A549 (cell line): Measurements from ENCODE around the gene SCYL1. TPM values are rescaled to one million over a fixed set of nuclear protein-coding genes. Genes with fewer than 3 reads are reported as not detected.

ENCODE experiments used
- ATAC-seq, 2 experiments: fragments of 200-7000 bp in 1 of 2; fragments of >200 bp in 1 of 2; cut with Nextera tagmentation in 1 of 2; cut with Tn5 transposase in 1 of 2; 3 replicates each; pipeline versions ENCODE4 v1.8.0 to v1.9.1; 2018 to 2020; ENCODE audit warnings: mild to moderate bottlenecking in 1 of 2, moderate library complexity in 1 of 2
- CTCF ChIA-PET: fragments of 300-600 bp; sonication (Branson Sonifier 250); formaldehyde crosslinking; extraction: SDS; loops from one replicate; lab custom pipeline; 2021; ENCODE audit warnings: antibody characterized with exemption, inconsistent platforms; lab: Yijun Ruan, JAX
- POLR2A ChIA-PET: fragments of 350-600 bp; formaldehyde crosslinking; extraction: SDS; loops from one replicate; lab custom pipeline; 2021; ENCODE audit warnings: antibody characterized with exemption, inconsistent platforms; lab: Yijun Ruan, JAX
- DNase-seq, 2 experiments: peaks; one replicate each; pipeline versions ENCODE4 v3.0.0 to v3.0.0-alpha.2; 2011 to 2016; ENCODE audit warnings: low read depth in 1 of 2, low spot score in 1 of 2
- FAIRE-seq: peaks from 2 replicates; lab custom pipeline; 2011; peaks lifted over from hg19 to GRCh38; lab: Jason Lieb, UNC
- H3K27ac ChIP-seq, 2 experiments: fragments of >200 bp; sonication (Bioruptor Twin); formaldehyde crosslinking; 3 replicates each; pipeline ENCODE4 v1.5.1; 2016 to 2017
- H3K4me1 ChIP-seq: fragments of >200 bp; sonication (Bioruptor Twin); formaldehyde crosslinking; 3 replicates; pipeline ENCODE4 v1.6.1; 2016
- H3K4me2 ChIP-seq: fragments of >200 bp; sonication (Bioruptor Twin); formaldehyde crosslinking; 3 replicates; pipeline ENCODE4 v1.6.1; 2016
- H3K4me3 ChIP-seq: fragments of >200 bp; sonication (Bioruptor Twin); formaldehyde crosslinking; 3 replicates; pipeline ENCODE4 v1.5.1; 2016
- H3K9me3 ChIP-seq: fragments of >200 bp; sonication (Bioruptor Twin); formaldehyde crosslinking; 3 replicates; pipeline ENCODE4 v1.6.1; 2016
- ATOH8 ChIP-seq: fragments of 250-450 bp; sonication (Bioruptor Pico); IDR thresholded peaks from 2 replicates; pipeline ENCODE4 v1.5.0; 2020; ENCODE audit warnings: low read depth, mild to moderate bottlenecking, moderate library complexity
- BHLHE40 ChIP-seq: IDR thresholded peaks from 2 replicates; pipeline ENCODE4 v1.6.1; 2012; ENCODE audit warnings: low read depth, low read length, inconsistent platforms
- CBX2 ChIP-seq: fragments of 200-600 bp; sonication (generic); IDR thresholded peaks from 2 replicates; pipeline ENCODE4 v1.6.1; 2016; ENCODE audit warnings: low read depth, mild to moderate bottlenecking, borderline replicate concordance
- CEBPB ChIP-seq, 2 experiments: fragments of >200 bp in 1 of 2; sonication (Bioruptor Twin) in 1 of 2; formaldehyde crosslinking in 1 of 2; IDR thresholded peaks; 2 replicates each; pipeline ENCODE4 v1.6.1; 2012 to 2016
- CHD4 ChIP-seq: fragments of 200-600 bp; sonication (generic); IDR thresholded peaks from 2 replicates; pipeline ENCODE4 v1.6.1; 2016; ENCODE audit warnings: antibody characterized with exemption, mild to moderate bottlenecking, borderline replicate concordance
- E2F6 ChIP-seq: IDR thresholded peaks from 2 replicates; pipeline ENCODE4 v1.6.1; 2012; ENCODE audit warnings: low read depth, borderline replicate concordance
- EHMT2 ChIP-seq: fragments of 200-600 bp; sonication (generic); IDR thresholded peaks from 2 replicates; pipeline ENCODE4 v1.6.1; 2016; ENCODE audit warnings: antibody characterized with exemption, low read depth, mild to moderate bottlenecking, moderate library complexity
- ELK1 ChIP-seq: fragments of 150-350 bp; IDR thresholded peaks from 2 replicates; pipeline ENCODE4 v1.6.1; 2014; ENCODE audit warnings: low read depth, mild to moderate bottlenecking, low read length
- EP300 ChIP-seq, 2 experiments: fragments of >200 bp; sonication (Bioruptor Twin); formaldehyde crosslinking; IDR thresholded peaks; 2 replicates in 1 of 2; 3 replicates in 1 of 2; pipeline ENCODE4 v1.6.1; 2016 to 2017
- ESRRA ChIP-seq: fragments of 150-350 bp; IDR thresholded peaks from 2 replicates; pipeline ENCODE4 v1.6.1; 2014; ENCODE audit warnings: mild to moderate bottlenecking, low read length, borderline replicate concordance
- FOSL2 ChIP-seq, 2 experiments: fragments of 450-650 bp in 1 of 2; fragments of >200 bp in 1 of 2; sonication (Bioruptor Twin) in 1 of 2; formaldehyde crosslinking; IDR thresholded peaks; 2 replicates each; pipeline versions ENCODE4 v1.5.0 to v1.6.1; 2016 to 2020; ENCODE audit warnings: mild to moderate bottlenecking in 1 of 2, moderate library complexity in 1 of 2
- FOXS1 ChIP-seq: fragments of 250-450 bp; sonication (Bioruptor Pico); IDR thresholded peaks from 2 replicates; pipeline ENCODE4 v1.5.0; 2020; ENCODE audit warnings: mild to moderate bottlenecking, moderate library complexity
- GATA3 ChIP-seq: IDR thresholded peaks from 2 replicates; pipeline ENCODE4 v1.6.1; 2012; ENCODE audit warnings: borderline replicate concordance
- HDAC2 ChIP-seq: fragments of 200-600 bp; sonication (generic); IDR thresholded peaks from 2 replicates; pipeline ENCODE4 v1.6.1; 2016
- HOXB5 ChIP-seq: fragments of 250-450 bp; sonication (Bioruptor Pico); IDR thresholded peaks from 2 replicates; pipeline ENCODE4 v1.5.0; 2020; ENCODE audit warnings: mild to moderate bottlenecking, moderate library complexity
- JUNB ChIP-seq: fragments of >200 bp; sonication (Bioruptor Twin); formaldehyde crosslinking; IDR thresholded peaks from 2 replicates; pipeline ENCODE4 v1.6.1; 2016
- KDM1A ChIP-seq: fragments of 200-600 bp; sonication (generic); IDR thresholded peaks from 2 replicates; pipeline ENCODE4 v1.6.1; 2016; ENCODE audit warnings: low read depth, mild to moderate bottlenecking
- MAFK ChIP-seq: fragments of 450-650 bp; IDR thresholded peaks from 2 replicates; pipeline ENCODE4 v1.6.1; 2014; ENCODE audit not compliant: partially characterized antibody
- MAZ ChIP-seq: fragments of 150-350 bp; IDR thresholded peaks from 2 replicates; pipeline ENCODE4 v1.6.1; 2014; ENCODE audit warnings: antibody characterized with exemption, low read depth, low read length, borderline replicate concordance
- MYC ChIP-seq: IDR thresholded peaks from 2 replicates; pipeline ENCODE4 v1.6.1; 2012; ENCODE audit warnings: mild to moderate bottlenecking, inconsistent platforms, low read length, improper control_type of control experiment, borderline replicate concordance
- NFE2L2 ChIP-seq: fragments of 150-350 bp; conservative IDR thresholded peaks from 2 replicates; pipeline ENCODE4 v1.6.1; 2014; ENCODE audit warnings: low read length
- NPAS2 ChIP-seq: fragments of 250-450 bp; sonication (Bioruptor Pico); IDR thresholded peaks from 2 replicates; pipeline ENCODE4 v1.8.0; 2022; ENCODE audit warnings: mild to moderate bottlenecking, moderate library complexity, borderline replicate concordance
- PHF8 ChIP-seq: fragments of 200-600 bp; sonication (generic); IDR thresholded peaks from 2 replicates; pipeline ENCODE4 v1.6.1; 2016; ENCODE audit warnings: low read depth, mild to moderate bottlenecking, antibody characterized with exemption, moderate library complexity, borderline replicate concordance
- POLR2AphosphoS2 ChIP-seq: conservative IDR thresholded peaks from 2 replicates; pipeline ENCODE4 v1.6.1; 2012; ENCODE audit warnings: low read length, improper control_type of control experiment, inconsistent platforms
- RARB ChIP-seq: fragments of 250-450 bp; sonication (Bioruptor Pico); IDR thresholded peaks from 2 replicates; pipeline ENCODE4 v1.8.0; 2021; ENCODE audit warnings: mild to moderate bottlenecking, moderate library complexity
- REST ChIP-seq: fragments of 200-600 bp; sonication (generic); IDR thresholded peaks from 2 replicates; pipeline ENCODE4 v1.6.1; 2016; ENCODE audit warnings: antibody characterized with exemption, mild to moderate bottlenecking, moderate library complexity
- RFX5 ChIP-seq: fragments of 450-650 bp; IDR thresholded peaks from 2 replicates; pipeline ENCODE4 v1.7.1; 2014; ENCODE audit warnings: antibody characterized with exemption, mild to moderate bottlenecking, moderate library complexity
- RNF2 ChIP-seq: fragments of 200-600 bp; sonication (generic); IDR thresholded peaks from 2 replicates; pipeline ENCODE4 v1.6.1; 2016; ENCODE audit warnings: low read depth, mild to moderate bottlenecking, antibody characterized with exemption, moderate library complexity, borderline replicate concordance
- SMC3 ChIP-seq: fragments of >200 bp; sonication (Bioruptor Twin); formaldehyde crosslinking; IDR thresholded peaks from 3 replicates; pipeline ENCODE4 v1.6.1; 2018; ENCODE audit warnings: inconsistent platforms
- TP53 ChIP-seq: fragments of 250-450 bp; sonication (Bioruptor Pico); IDR thresholded peaks from 2 replicates; pipeline ENCODE4 v1.5.0; 2021; ENCODE audit warnings: mild to moderate bottlenecking, moderate library complexity
- USF2 ChIP-seq: fragments of 450-650 bp; IDR thresholded peaks from 2 replicates; pipeline ENCODE4 v1.6.1; 2014; ENCODE audit warnings: antibody characterized with exemption
- ZC3H11A ChIP-seq: fragments of 450-650 bp; IDR thresholded peaks from 2 replicates; pipeline ENCODE4 v1.6.1; 2014; ENCODE audit warnings: antibody characterized with exemption, mild to moderate bottlenecking
- WGBS: methylation state at CpG from one replicate; pipeline ENCODE4 v1.1.6; 2017; ENCODE audit errors: missing lambda C conversion rate; 5-methylcytosine and 5-hydroxymethylcytosine counted together
- polyA plus RNA-seq, 4 experiments: library from polyadenylated mRNA; depleted of rRNA in 3 of 4; stranded (reverse); fragments of >200 nt; fragmentation: RNase III in 1 of 4; extraction: RNeasy Plus Mini Kit Qiagen cat#74134 plus additional on column Dnase treatment in 1 of 4; gene quantifications; 2 replicates in 3 of 4; 3 replicates in 1 of 4; pipeline ENCODE4 v1.2.3, GENCODE V29; 2011 to 2017
- TF ChIP-seq, protein P1 (sequence below): IDR thresholded peaks from 2 replicates; pipeline ENCODE4 v1.6.1; 2012

SCYL1 gene
- polyA plus RNA-seq, 2 of the 4 experiments (the other 2 are of a cell fraction): 30.8 to 46.8 TPM

DNA sequence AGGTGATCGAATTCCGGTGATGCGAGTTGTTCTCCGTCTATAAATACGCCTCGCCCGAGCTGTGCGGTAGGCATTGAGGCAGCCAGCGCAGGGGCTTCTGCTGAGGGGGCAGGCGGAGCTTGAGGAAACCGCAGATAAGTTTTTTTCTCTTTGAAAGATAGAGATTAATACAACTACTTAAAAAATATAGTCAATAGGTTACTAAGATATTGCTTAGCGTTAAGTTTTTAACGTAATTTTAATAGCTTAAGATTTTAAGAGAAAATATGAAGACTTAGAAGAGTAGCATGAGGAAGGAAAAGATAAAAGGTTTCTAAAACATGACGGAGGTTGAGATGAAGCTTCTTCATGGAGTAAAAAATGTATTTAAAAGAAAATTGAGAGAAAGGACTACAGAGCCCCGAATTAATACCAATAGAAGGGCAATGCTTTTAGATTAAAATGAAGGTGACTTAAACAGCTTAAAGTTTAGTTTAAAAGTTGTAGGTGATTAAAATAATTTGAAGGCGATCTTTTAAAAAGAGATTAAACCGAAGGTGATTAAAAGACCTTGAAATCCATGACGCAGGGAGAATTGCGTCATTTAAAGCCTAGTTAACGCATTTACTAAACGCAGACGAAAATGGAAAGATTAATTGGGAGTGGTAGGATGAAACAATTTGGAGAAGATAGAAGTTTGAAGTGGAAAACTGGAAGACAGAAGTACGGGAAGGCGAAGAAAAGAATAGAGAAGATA is 25.7 kb upstream of the SCYL1 start, which contains the start of gene MALAT1:
MALAT1 (plus strand) TSS at position 69 of the 736 bp plus-strand sequence.
- peak within 1 kb of the TSS; percentile 98 to 100 for H3K27ac ChIP-seq
- TF ChIP-seq, protein P1, sequence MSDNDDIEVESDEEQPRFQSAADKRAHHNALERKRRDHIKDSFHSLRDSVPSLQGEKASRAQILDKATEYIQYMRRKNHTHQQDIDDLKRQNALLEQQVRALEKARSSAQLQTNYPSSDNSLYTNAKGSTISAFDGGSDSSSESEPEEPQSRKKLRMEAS: peak; percentile 92
- no peak for TF ChIP-seq RNF2
- TF ChIP-seq BHLHE40: no peak
- TF ChIP-seq FOSL2 (IDR thresholded peaks at IDR 0.05): no peak
- peak; percentile 89 for TF ChIP-seq FOSL2 (CRISPR knock-in tag; IDR thresholded peaks at IDR 0.05)
- TF ChIP-seq ATOH8: peak; percentile 96
- peak; percentile 69; the same call in 1 of the 2 replicates for TF ChIP-seq MYC
- no peak for TF ChIP-seq EHMT2
- no peak for TF ChIP-seq HDAC2
- TF ChIP-seq CBX2: peak; percentile 83; the same call in 1 of the 2 replicates
- peak in 1 of 2 experiments; percentile 65; a peak in 2 of 5 replicates for TF ChIP-seq EP300 (IDR thresholded peaks at IDR 0.05)
- no peak for TF ChIP-seq ELK1
- peak; percentile 75 for TF ChIP-seq REST
- no peak for TF ChIP-seq JUNB
- TF ChIP-seq CEBPB (IDR thresholded peaks at IDR 0.05): peak; percentile 48 to 78; a peak in 3 of 4 replicates
- no peak for TF ChIP-seq E2F6
- peak; percentile 82 for TF ChIP-seq PHF8
- TF ChIP-seq TP53: peak; percentile 100
- TF ChIP-seq NFE2L2: no peak
- no peak for TF ChIP-seq ZC3H11A
- no peak for TF ChIP-seq USF2
- peak; percentile 50; the same call in 2 of the 3 replicates for TF ChIP-seq SMC3
- TF ChIP-seq RFX5: no peak
- peak; percentile 88; the same call in 1 of the 2 replicates for TF ChIP-seq MAZ
- no peak for TF ChIP-seq CHD4
- no peak for TF ChIP-seq NPAS2 (CRISPR knock-in tag)
- TF ChIP-seq HOXB5: peak; percentile 95
- no peak for TF ChIP-seq MAFK
- peak; percentile 73 for TF ChIP-seq GATA3
- 0 out of 2 replicates have a peak, but pooled peaks have one; percentile 8 for TF ChIP-seq ESRRA
- TF ChIP-seq POLR2AphosphoS2: 0 out of 2 replicates have a peak, but pooled peaks have one; percentile 88
- no peak for TF ChIP-seq FOXS1
- TF ChIP-seq KDM1A: no peak
- TF ChIP-seq RARB (CRISPR knock-in tag): peak; percentile 100

More for the DNA sequence above, 25.7 kb upstream of the SCYL1 start, which contains the start of gene MALAT1:
- no peak for FAIRE-seq
- H3K9me3 ChIP-seq: no peaks in the 10 kb centered on the region
- H3K4me2 ChIP-seq: peak within 1 kb of the TSS; percentile 98
- CTCF ChIA-PET: interaction anchor here (1.4 to 30.0 kb wide), 10 partner anchors 9 to 117 kb away, joined by 3 to 947 read pairs (median 9); partner anchors contain the start of gene SLC25A45
- peak; percentile 11 to 12; a peak in 1 of 6 replicates for ATAC-seq
- peak in 1 of 2 experiments; percentile 96 for DNase-seq
- WGBS: 1% methylated on average over 24 of the region's 24 CpGs
- POLR2A ChIA-PET: interaction anchor here (0.7 to 26.7 kb wide), 18 partner anchors 9 to 166 kb away, joined by 3 to 1006 read pairs (median 4); partner anchors contain the start of genes DPF2, NEAT1, PCNX3 and SCYL1
- peaks cover 36% of the 10 kb centered on the region for H3K4me1 ChIP-seq
- peak within 1 kb of the TSS; percentile 90 for H3K4me3 ChIP-seq
